IPS-18c (cell line): ENCODE measurements around the gene B4GALNT2.
"Not testable (repeated sequence)": the region's sequence is repeated elsewhere in the genome, so short reads cannot be mapped to it uniquely, and the experiment has no call there.

Experiments used
- H3K4me3 ChIP-seq: 2 replicates; pipeline ENCODE4 v1.7.0; 2013; ENCODE audit warnings: low read depth, mild to moderate bottlenecking, low read length, moderate library complexity; ENCODE audit not compliant: insufficient read depth
- H3K9me3 ChIP-seq: one replicate; pipeline ENCODE4 v1.6.1; 2013; ENCODE audit warnings: mild to moderate bottlenecking, low read length, moderate library complexity; ENCODE audit not compliant: control insufficient read depth, insufficient read depth

B4GALNT2 gene, protein sequence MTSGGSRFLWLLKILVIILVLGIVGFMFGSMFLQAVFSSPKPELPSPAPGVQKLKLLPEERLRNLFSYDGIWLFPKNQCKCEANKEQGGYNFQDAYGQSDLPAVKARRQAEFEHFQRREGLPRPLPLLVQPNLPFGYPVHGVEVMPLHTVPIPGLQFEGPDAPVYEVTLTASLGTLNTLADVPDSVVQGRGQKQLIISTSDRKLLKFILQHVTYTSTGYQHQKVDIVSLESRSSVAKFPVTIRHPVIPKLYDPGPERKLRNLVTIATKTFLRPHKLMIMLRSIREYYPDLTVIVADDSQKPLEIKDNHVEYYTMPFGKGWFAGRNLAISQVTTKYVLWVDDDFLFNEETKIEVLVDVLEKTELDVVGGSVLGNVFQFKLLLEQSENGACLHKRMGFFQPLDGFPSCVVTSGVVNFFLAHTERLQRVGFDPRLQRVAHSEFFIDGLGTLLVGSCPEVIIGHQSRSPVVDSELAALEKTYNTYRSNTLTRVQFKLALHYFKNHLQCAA

DNA sequence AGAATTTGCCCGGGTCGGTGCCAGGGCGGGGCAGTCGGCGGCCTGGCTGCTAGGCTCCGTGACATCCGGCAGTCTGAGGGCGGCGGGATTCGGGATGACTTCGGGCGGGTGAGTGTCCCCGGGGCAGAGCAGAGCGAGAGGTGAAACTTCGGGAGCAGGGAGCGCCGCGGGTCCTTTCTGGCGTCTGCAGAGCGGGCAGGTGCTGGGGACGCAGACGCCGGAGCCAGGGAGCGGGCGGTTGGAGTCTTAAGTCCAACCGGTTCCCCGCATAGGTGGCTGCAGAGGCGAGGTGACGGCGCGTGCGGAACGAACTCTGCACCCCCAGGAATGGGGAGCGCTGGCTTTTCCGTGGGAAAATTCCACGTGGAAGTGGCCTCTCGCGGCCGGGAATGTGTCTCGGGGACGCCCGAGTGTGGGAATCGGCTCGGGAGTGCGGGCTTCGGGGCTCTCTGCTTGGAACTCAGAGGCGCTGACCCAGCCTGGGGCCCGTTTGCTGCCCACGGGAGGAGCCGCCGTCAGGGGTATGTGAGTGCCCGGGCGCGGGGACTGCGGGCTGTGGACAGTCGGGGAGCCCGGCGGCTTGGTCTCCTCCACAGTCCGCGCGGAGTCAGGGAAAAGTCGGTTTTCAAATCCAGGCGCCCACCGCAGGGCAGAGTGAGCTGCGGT is at the start of gene B4GALNT2:
Gene B4GALNT2, plus strand, starts transcription at position 71 of the 666 bp plus-strand sequence. Its CDS starts 24 bp downstream, at position 95.
- H3K4me3 ChIP-seq = peak within 1 kb of the TSS; percentile 67
- peaks cover 11% of the 10 kb centered on the region for H3K9me3 ChIP-seq

DNA sequence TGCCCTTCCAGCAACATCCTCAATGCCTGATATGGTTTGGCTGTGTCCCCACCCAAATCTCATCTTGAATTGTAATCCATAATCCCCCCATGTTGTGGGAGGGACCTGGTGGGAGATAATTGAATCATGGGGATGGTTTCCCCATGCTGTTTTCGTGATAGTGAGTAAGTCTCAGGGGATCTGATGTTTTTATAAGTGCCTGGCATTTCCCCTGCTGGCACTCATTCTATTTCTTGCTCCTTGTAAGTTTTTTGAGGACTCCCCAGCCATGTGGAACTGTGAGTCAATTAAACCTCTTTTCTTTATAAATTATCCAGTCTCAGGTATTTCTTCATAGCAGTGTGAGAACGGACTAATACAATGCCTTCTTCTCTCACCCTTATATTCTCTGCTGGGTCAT is 47.5 kb upstream of the B4GALNT2 start:
- H3K4me3 ChIP-seq, H3K9me3 ChIP-seq: not testable (repeated sequence)

GRCh38 chr17:49085565-49086315 is 46.8 kb upstream of the B4GALNT2 start:
- no peak overlapping the region for H3K4me3 ChIP-seq

DNA sequence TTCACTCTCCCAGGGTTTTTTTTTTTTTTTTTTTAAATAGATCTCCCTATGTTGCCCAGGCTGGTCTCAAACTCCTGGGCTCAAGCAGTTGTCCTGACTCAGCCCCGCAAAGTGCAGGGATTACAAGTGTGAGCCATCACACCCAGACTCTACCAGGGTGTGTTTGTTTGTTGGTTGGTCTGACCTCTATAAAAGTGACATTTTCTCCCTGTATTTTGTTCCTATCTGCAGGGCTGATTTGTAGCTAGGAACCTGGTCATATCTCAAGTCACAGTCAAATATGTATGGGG is 46.3 kb upstream of the B4GALNT2 start:
- no peaks in the 10 kb centered on the region for H3K9me3 ChIP-seq

More at GRCh38 chr17:49085565-49086315, 46.8 kb upstream of the B4GALNT2 start:
- no peaks in the 10 kb centered on the region for H3K9me3 ChIP-seq

GRCh38 chr17:49086649-49087048 is 45.9 kb upstream of the B4GALNT2 start:
- Histone ChIP-seq H3K4me3 (no peak overlapping the region), H3K9me3 (no peaks in the 10 kb centered on the region)

More for the DNA sequence above, 46.3 kb upstream of the B4GALNT2 start:
- no peak overlapping the region for H3K4me3 ChIP-seq

DNA sequence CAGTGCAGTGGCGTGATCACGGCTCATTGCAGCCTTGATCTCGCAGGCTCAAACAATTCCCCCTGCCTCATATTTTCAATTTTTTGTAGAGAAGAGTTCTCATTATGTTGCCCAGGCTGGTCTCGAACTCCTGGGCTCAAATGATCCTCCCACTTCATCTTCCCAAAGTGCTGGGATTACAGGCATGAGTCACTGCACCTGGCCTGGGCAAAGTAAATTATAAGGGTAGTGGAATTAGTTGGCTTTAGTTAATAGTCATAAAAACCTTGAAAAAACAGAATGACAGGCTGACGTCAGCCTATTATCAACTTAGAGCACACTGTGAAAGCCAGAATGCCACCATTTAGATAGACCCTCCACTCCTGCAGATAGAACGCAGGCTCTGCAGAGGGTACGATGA is 43.5 kb upstream of the B4GALNT2 start:
- no peaks in the 10 kb centered on the region for H3K9me3 ChIP-seq
- H3K4me3 ChIP-seq = no peak overlapping the region

GRCh38 chr17:49090878-49091594 is 41.5 kb upstream of the B4GALNT2 start:
- Histone ChIP-seq H3K4me3 (no peak overlapping the region), H3K9me3 (no peaks in the 10 kb centered on the region)

GRCh38 chr17:49093131-49093530 is 39.4 kb upstream of the B4GALNT2 start:
- Histone ChIP-seq H3K4me3 (no peak overlapping the region), H3K9me3 (no peaks in the 10 kb centered on the region)

DNA sequence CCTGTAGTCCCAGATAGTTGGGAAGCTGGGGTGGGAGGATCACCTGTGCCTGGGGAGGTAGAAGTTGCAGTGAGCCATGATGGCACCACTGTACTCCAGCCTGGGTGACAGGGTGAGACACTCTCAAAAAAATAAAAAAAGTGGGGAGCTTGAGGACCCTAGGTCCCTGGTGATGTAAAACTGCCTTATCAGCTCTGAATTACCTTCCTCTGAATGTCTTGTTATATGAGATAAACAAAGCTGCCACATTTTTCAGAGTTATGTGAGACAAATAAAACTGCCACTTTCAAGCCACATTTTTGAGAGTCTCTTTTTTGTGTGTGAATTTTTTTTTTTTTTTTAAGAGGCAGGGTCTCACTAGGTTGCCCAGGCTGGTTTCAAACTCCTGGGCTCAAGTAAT is 32.0 kb upstream of the B4GALNT2 start:
- Histone ChIP-seq H3K4me3 (no peak overlapping the region), H3K9me3 (no peaks in the 10 kb centered on the region)

GRCh38 chr17:49101054-49101534 is 31.5 kb upstream of the B4GALNT2 start:
- Histone ChIP-seq H3K9me3 (no peaks in the 10 kb centered on the region), H3K4me3 (no peak overlapping the region)

GRCh38 chr17:49103360-49103759 is 29.2 kb upstream of the B4GALNT2 start:
- H3K4me3 ChIP-seq, H3K9me3 ChIP-seq: not testable (repeated sequence)

- no peak overlapping the region for H3K4me3 ChIP-seq
Measured at GRCh38 chr17:49104511-49105074, 28.0 kb upstream of the B4GALNT2 start.

GRCh38 chr17:49106321-49107210 is 26.0 kb upstream of the B4GALNT2 start:
- Histone ChIP-seq H3K4me3 (no peak overlapping the region), H3K9me3 (no peaks in the 10 kb centered on the region)

More at GRCh38 chr17:49104511-49105074, 28.0 kb upstream of the B4GALNT2 start:
- H3K9me3 ChIP-seq = no peaks in the 10 kb centered on the region

GRCh38 chr17:49107211-49107557 is 25.4 kb upstream of the B4GALNT2 start:
- no peaks in the 10 kb centered on the region for H3K9me3 ChIP-seq
- H3K4me3 ChIP-seq = no peak overlapping the region

GRCh38 chr17:49108318-49108717 is 24.3 kb upstream of the B4GALNT2 start:
- H3K4me3 ChIP-seq = no peak overlapping the region
- H3K9me3 ChIP-seq = no peaks in the 10 kb centered on the region

DNA sequence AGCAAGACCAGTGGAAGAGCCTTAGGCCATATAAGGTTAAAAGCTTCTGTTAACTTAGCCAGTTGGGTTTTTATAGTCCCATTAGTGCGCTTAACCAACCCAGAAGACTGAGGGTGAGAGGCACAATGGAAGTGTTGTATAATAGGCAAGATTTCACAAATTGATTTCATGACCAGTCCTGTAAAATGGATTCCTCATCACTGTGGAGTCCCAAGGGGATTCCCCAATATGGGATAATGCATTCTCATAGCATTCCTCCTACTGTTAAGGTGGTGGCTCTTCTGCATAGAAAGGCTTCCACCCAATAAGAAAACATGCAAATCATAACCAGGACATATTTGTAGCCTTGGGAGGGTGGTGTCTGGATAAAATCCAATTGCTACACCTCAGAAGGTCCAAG is 22.1 kb upstream of the B4GALNT2 start:
- Histone ChIP-seq H3K4me3 (no peak overlapping the region), H3K9me3 (no peaks in the 10 kb centered on the region)
